PC-3 (cell line): ENCODE measurements around the gene NAP1L4. TPM values are rescaled to one million over a fixed set of nuclear protein-coding genes. Genes with fewer than 3 reads are reported as not detected.

Source experiments
- ATAC-seq: fragments of 200-7000 bp; cut with Tn5 transposase; 2 replicates; pipeline ENCODE4 v1.9.1; 2020; ENCODE audit warnings: mild to moderate bottlenecking, moderate library complexity
- BruUV-seq: library from RNA; stranded (reverse); fragments of 400-500 nt; replicated peaks from 2 replicates; lab custom pipeline; 2021; lab: Mats Ljungman, UMichigan
- CTCF ChIA-PET: fragments of 300-600 bp; sonication (Branson Sonifier 250); formaldehyde crosslinking; loops from one replicate; lab custom pipeline; 2022; ENCODE audit warnings: antibody characterized with exemption; lab: Charles Lee
- POLR2A ChIA-PET: fragments of 300-600 bp; sonication (Branson Sonifier 250); formaldehyde crosslinking; loops from one replicate; lab custom pipeline; 2022; ENCODE audit warnings: antibody characterized with exemption; ENCODE audit not compliant: unreplicated experiment; lab: Charles Lee
- DNase-seq: peaks from one replicate; pipeline ENCODE4 v3.0.0-alpha.2; 2015
- H2AFZ ChIP-seq: fragments of 300-600 bp; sonication (generic); 2 replicates; pipeline ENCODE4 v1.6.0; 2016; ENCODE audit warnings: antibody characterized with exemption, low read length
- H3F3A ChIP-seq: fragments of 300-600 bp; sonication (generic); one replicate; pipeline ENCODE4 v1.6.0; 2017; ENCODE audit warnings: antibody characterized with exemption, low read length, control low read depth, mild to moderate bottlenecking; ENCODE audit not compliant: unreplicated experiment
- H3K27ac ChIP-seq: fragments of 300-600 bp; sonication (generic); 2 replicates; pipeline ENCODE4 v1.5.1; 2016; ENCODE audit warnings: mild to moderate bottlenecking, low read length
- H3K27me3 ChIP-seq: fragments of 300-600 bp; sonication (generic); 2 replicates; pipeline ENCODE4 v1.6.1; 2016; ENCODE audit warnings: low read length, mixed read lengths
- H3K36me3 ChIP-seq: fragments of 300-600 bp; sonication (generic); 2 replicates; pipeline ENCODE4 v1.6.1; 2016; ENCODE audit warnings: low read depth, mixed run types, low read length, mixed read lengths
- H3K4me1 ChIP-seq: fragments of 300-600 bp; sonication (generic); 2 replicates; pipeline ENCODE4 v1.5.1; 2016; ENCODE audit warnings: low read length; ENCODE audit not compliant: insufficient read depth
- H3K4me2 ChIP-seq: fragments of 300-600 bp; sonication (generic); 2 replicates; pipeline ENCODE4 v1.6.0; 2016; ENCODE audit warnings: low read length
- H3K4me3 ChIP-seq: fragments of 300-600 bp; sonication (generic); 2 replicates; pipeline ENCODE4 v1.5.1; 2016; ENCODE audit warnings: mild to moderate bottlenecking, low read length, mixed read lengths
- H3K79me2 ChIP-seq: fragments of 300-600 bp; sonication (generic); 2 replicates; pipeline ENCODE4 v1.6.1; 2017; ENCODE audit warnings: low read length, mixed read lengths
- H3K9ac ChIP-seq: fragments of 300-600 bp; sonication (generic); 2 replicates; pipeline ENCODE4 v1.6.0; 2016; ENCODE audit warnings: mild to moderate bottlenecking, low read length
- H3K9me2 ChIP-seq: fragments of 300-600 bp; sonication (generic); replicated peaks from 2 replicates; pipeline ENCODE4 v1.6.1; 2016; ENCODE audit warnings: mixed run types, low read length, mixed read lengths
- H3K9me3 ChIP-seq: fragments of 300-600 bp; sonication (generic); 2 replicates; pipeline ENCODE4 v1.6.1; 2016; ENCODE audit warnings: low read length, mixed read lengths
- H4K20me1 ChIP-seq: fragments of 300-600 bp; sonication (generic); 2 replicates; pipeline ENCODE4 v1.6.1; 2016; ENCODE audit warnings: low read length, mixed read lengths
- CTCF ChIP-seq: fragments of 300-600 bp; sonication (generic); conservative IDR thresholded peaks from 2 replicates; pipeline ENCODE4 v1.5.1; 2017; ENCODE audit warnings: antibody characterized with exemption, low read depth, mild to moderate bottlenecking, low read length
- EZH2 ChIP-seq: fragments of 300-600 bp; sonication (generic); IDR thresholded peaks from one replicate; pipeline ENCODE4 v1.6.1; 2017; ENCODE audit warnings: antibody characterized with exemption, mild to moderate bottlenecking, low read length; ENCODE audit not compliant: unreplicated experiment
- EZH2phosphoT487 ChIP-seq: fragments of 300-600 bp; sonication (generic); IDR thresholded peaks from 2 replicates; pipeline ENCODE4 v1.6.1; 2018; ENCODE audit warnings: mild to moderate bottlenecking, antibody characterized with exemption, low read length, borderline replicate concordance
- intact Hi-C: fragments of 100-400 bp; cut with micrococcal nuclease; formaldehyde crosslinking; loops from 2 replicates; pipeline ENCODE4 v1.9.0; 2023
- total RNA-seq: library from RNA; depleted of rRNA; stranded (reverse); fragments of >200 nt; gene quantifications from 2 replicates; pipeline ENCODE4 v1.2.3, GENCODE V29; 2014

NAP1L4 gene
- total RNA-seq, 1 experiment from 2014 or later, result 115 TPM

- TF ChIP-seq CTCF, result no peak
- no peak for TF ChIP-seq EZH2phosphoT487
- H4K20me1 ChIP-seq, result no peaks in the 10 kb centered on the region
- POLR2A ChIA-PET, result no interaction called here
- no peaks in the 10 kb centered on the region for H3K27me3 ChIP-seq
- H2AFZ ChIP-seq, result no peak overlapping the region
- H3K9me3 ChIP-seq, result no peaks in the 10 kb centered on the region
- H3K36me3 ChIP-seq, result no peaks in the 10 kb centered on the region
- no peak for DNase-seq
- H3K9ac ChIP-seq, result no peak overlapping the region
- H3K79me2 ChIP-seq, result no peaks in the 10 kb centered on the region
- H3K4me2 ChIP-seq, result no peak overlapping the region
- H3K4me3 ChIP-seq, result no peak overlapping the region
- CTCF ChIA-PET, result no interaction called here
- H3K27ac ChIP-seq, result no peak overlapping the region
- H3F3A ChIP-seq, result no peaks in the 10 kb centered on the region
- ATAC-seq, result no peak
- intact Hi-C loops, result no loop called here
- peaks cover 11% of the 10 kb centered on the region for H3K4me1 ChIP-seq
- no peaks in the 10 kb centered on the region for H3K9me2 ChIP-seq
- BruUV-seq, result no TSS peak
These were observed 74.2 kb downstream of the NAP1L4 start for GRCh38 chr11:2917842-2918490.

- ChIA-PET POLR2A (no interaction called here), CTCF (no interaction called here)
- Histone ChIP-seq H4K20me1 (no peaks in the 10 kb centered on the region), H3K27me3 (no peaks in the 10 kb centered on the region), H3K9ac (no peak overlapping the region), H3K4me3 (no peak overlapping the region), H3K9me2 (no peaks in the 10 kb centered on the region), H3K79me2 (no peaks in the 10 kb centered on the region), H3K27ac (no peak overlapping the region), H3F3A (no peaks in the 10 kb centered on the region), H3K4me1 (peaks cover 18% of the 10 kb centered on the region), H3K36me3 (no peaks in the 10 kb centered on the region), H3K4me2 (no peak overlapping the region), H2AFZ (no peak overlapping the region), H3K9me3 (no peaks in the 10 kb centered on the region)
- no peak for TF ChIP-seq CTCF
- no peak for TF ChIP-seq EZH2
- TF ChIP-seq EZH2phosphoT487, result no peak
- ATAC-seq (no peak), DNase-seq (no peak)
- BruUV-seq, result no TSS peak
- intact Hi-C loops, result no loop called here
These were observed 75.1 kb downstream of the NAP1L4 start for GRCh38 chr11:2916892-2917645.
